H1 (cell line): Measurements from ENCODE around the gene SVIL. TPM values are rescaled to one million over a fixed set of nuclear protein-coding genes. Genes with fewer than 3 reads are reported as not detected.

ENCODE experiments used
- CHD2 ChIP-seq: IDR thresholded peaks from 2 replicates; pipeline ENCODE4 v1.6.1; 2012; ENCODE audit warnings: low read length, improper control_type of control experiment
- CREB1 ChIP-seq: IDR thresholded peaks from 2 replicates; pipeline ENCODE4 v1.6.1; 2012; ENCODE audit warnings: inconsistent platforms
- GTF2F1 ChIP-seq: IDR thresholded peaks from 2 replicates; pipeline ENCODE4 v1.6.1; 2012; ENCODE audit warnings: low read depth, low read length, improper control_type of control experiment, borderline replicate concordance
- SAP30 ChIP-seq: fragments of 300-600 bp; sonication (generic); IDR thresholded peaks from 2 replicates; pipeline ENCODE4 v1.7.1; 2012; ENCODE audit warnings: low read length, moderate library complexity, mild to moderate bottlenecking, inconsistent platforms; ENCODE audit not compliant: insufficient read depth, insufficient replicate concordance
- TAF7 ChIP-seq: optimal IDR thresholded peaks from 2 replicates; pipeline ENCODE3; 2011; ENCODE audit warnings: low read depth, mild to moderate bottlenecking, inconsistent platforms, low read length, moderate library complexity, borderline replicate concordance
- polyA plus RNA-seq, 7 experiments: library from polyadenylated mRNA; depleted of rRNA in 3 of 7; stranded (reverse) in 5 of 7; unstranded in 2 of 7; fragments of >200 nt in 5 of 7; fragments of 200-250 nt in 2 of 7; gene quantifications; 1 replicate in 5 of 7; 2 replicates in 1 of 7; 4 replicates in 1 of 7; pipeline versions ENCODE4 v1.2.1 to v1.2.3, GENCODE V29; 2011 to 2013; ENCODE audit warnings: missing spikeins in 2 of 7, mixed read lengths in 2 of 7
- total RNA-seq: library from RNA; stranded (reverse); fragmentation: NEBNext Ultra II Directional; extraction: Animal tissue kit (Norgen Biotek cat#: 25700); gene quantifications from 2 replicates; pipeline ENCODE4 v1.2.1, GENCODE V29; 2021

The SVIL gene
- total and polyA plus RNA-seq, 2 of the 8 experiments (the other 6 are each of a cell fraction or from before 2014, with no cell fraction given): 4.7 to 15.4 TPM

- TF ChIP-seq SAP30 (no peak), CREB1 (no peak), GTF2F1 (no peak), TAF7 (no peak), CHD2 (no peak)
- TF ChIP-seq, all 59 proteins: peak for 0
These were observed 179.7 kb downstream of the SVIL start (continued) for GRCh38 chr10:29455095-29455494.
